Nephron (organoid): Measurements from ENCODE around the gene TSC22D3.

ENCODE experiments used
- H3K27ac Mint-ChIP-seq, 3 experiments: 2 replicates each; pipeline ENCODE4 v1.8.0; 2020; ENCODE audit warnings: mixed read lengths in 3 of 3, mild to moderate bottlenecking in 2 of 3, moderate library complexity in 1 of 3
- H3K27me3 Mint-ChIP-seq: 2 replicates; pipeline ENCODE4 v1.8.0; 2021; ENCODE audit warnings: low read depth, mild to moderate bottlenecking, moderate library complexity, mixed read lengths
- H3K36me3 Mint-ChIP-seq: 2 replicates; pipeline ENCODE4 v1.8.0; 2020; ENCODE audit warnings: low read depth, mixed read lengths
- H3K4me1 Mint-ChIP-seq: 2 replicates; pipeline ENCODE4 v1.8.0; 2020; ENCODE audit warnings: mixed read lengths
- H3K4me3 Mint-ChIP-seq, 3 experiments: 2 replicates each; pipeline ENCODE4 v1.8.0; 2020; ENCODE audit warnings: mild to moderate bottlenecking in 3 of 3, mixed read lengths in 3 of 3, moderate library complexity in 2 of 3
- H3K9me3 Mint-ChIP-seq: 2 replicates; pipeline ENCODE4 v1.8.0; 2020; ENCODE audit warnings: mixed read lengths
- CTCF ChIP-seq, 3 experiments: fragments of 200-600 bp; sonication (generic); IDR thresholded peaks; one replicate each; pipeline ENCODE4 v1.5.0; 2021; ENCODE audit warnings: antibody characterized with exemption in 3 of 3; ENCODE audit not compliant: unreplicated experiment in 3 of 3

TSC22D3 gene

DNA sequence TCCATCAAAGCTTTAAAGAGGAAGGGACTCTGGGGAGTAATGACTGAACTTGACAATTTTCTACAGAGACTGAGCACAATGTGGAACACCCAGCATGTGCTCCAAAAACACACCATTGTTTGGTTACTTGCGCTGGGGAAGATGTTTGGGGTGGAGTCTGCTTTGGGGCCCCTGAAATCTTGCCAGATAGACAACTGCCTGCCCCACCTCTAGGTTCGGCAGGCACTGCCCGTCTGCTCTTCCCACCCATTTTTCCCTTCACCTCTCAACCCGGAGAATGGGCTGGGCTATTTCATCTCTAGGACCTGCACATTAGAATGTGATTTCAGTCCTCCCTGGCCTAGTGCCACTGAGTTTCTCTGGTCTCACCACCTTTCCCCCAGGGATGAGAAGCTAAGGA is 41.9 kb downstream of the TSC22D3 start:
- H3K36me3 Mint-ChIP-seq: no peaks in the 10 kb centered on the region
- peak overlapping the region in 2 of 3 experiments; percentile 66 to 90 for H3K27ac Mint-ChIP-seq
- H3K27me3 Mint-ChIP-seq: no peaks in the 10 kb centered on the region
- H3K4me1 Mint-ChIP-seq: peaks cover 52% of the 10 kb centered on the region
- TF ChIP-seq CTCF (IDR thresholded peaks at IDR 0.05; ENCODE audit: unreplicated experiment in 3 of 3): no peak
- no peaks in the 10 kb centered on the region for H3K9me3 Mint-ChIP-seq
- no peak overlapping the region for H3K4me3 Mint-ChIP-seq

- H3K9me3 Mint-ChIP-seq: no peaks in the 10 kb centered on the region
- TF ChIP-seq CTCF (IDR thresholded peaks at IDR 0.05; ENCODE audit: unreplicated experiment in 3 of 3): no peak
- no peaks in the 10 kb centered on the region for H3K36me3 Mint-ChIP-seq
- H3K27ac Mint-ChIP-seq: peak overlapping the region; percentile 88 to 90 (median 89)
- H3K4me1 Mint-ChIP-seq: peaks cover 65% of the 10 kb centered on the region
- peak overlapping the region in 1 of 3 experiments; percentile 47 for H3K4me3 Mint-ChIP-seq
- no peaks in the 10 kb centered on the region for H3K27me3 Mint-ChIP-seq
Observed at GRCh38 chrX:107731831-107732502, 43.6 kb downstream of the TSC22D3 start.

DNA sequence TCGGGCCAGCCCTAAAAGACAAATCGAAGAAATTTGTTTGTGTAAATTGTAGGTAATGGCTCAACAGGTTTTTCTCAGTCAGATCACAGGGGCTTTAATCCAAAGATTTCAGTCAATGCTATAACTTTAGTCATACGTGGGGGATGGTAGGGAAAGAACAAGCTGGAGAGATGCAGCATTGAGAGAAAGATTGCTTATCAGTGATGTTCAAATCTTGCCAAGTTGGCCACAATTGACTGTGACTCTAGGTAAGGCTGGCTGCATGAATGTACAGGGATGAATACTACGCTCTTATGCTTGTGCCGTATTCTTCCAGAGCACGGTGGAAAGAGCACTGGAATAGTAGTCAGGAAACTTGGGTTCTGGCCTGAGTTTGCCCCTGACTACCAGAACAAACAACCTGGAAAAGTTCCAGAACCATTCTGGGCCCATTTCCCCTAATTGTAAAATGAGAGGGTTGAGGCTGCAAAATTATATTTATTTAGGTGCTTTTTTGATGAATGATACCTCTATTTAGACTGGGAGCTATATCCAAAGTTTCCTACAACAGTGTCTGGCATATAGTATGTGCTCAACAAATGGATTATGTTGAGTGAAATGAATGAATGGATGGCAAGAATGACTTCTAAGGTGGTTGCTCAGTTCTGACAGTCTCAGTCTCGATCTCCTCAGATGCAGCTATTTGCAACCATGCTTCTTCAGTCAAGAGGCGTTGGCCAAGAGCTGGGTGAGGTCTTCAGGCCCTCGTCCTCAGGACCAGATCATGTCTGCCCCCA is 44.4 kb downstream of the TSC22D3 start:
- no peaks in the 10 kb centered on the region for H3K36me3 Mint-ChIP-seq
- no peak overlapping the region for H3K4me3 Mint-ChIP-seq
- H3K9me3 Mint-ChIP-seq: no peaks in the 10 kb centered on the region
- H3K27ac Mint-ChIP-seq: peak overlapping the region; percentile 88 to 90 (median 89)
- peaks cover 66% of the 10 kb centered on the region for H3K4me1 Mint-ChIP-seq
- TF ChIP-seq CTCF (IDR thresholded peaks at IDR 0.05; ENCODE audit: unreplicated experiment in 3 of 3): no peak
- no peaks in the 10 kb centered on the region for H3K27me3 Mint-ChIP-seq

GRCh38 chrX:107730298-107730655 is 45.3 kb downstream of the TSC22D3 start:
- TF ChIP-seq CTCF (IDR thresholded peaks at IDR 0.05; ENCODE audit: unreplicated experiment in 3 of 3): no peak
- Mint-ChIP-seq H3K4me1 (peaks cover 75% of the 10 kb centered on the region), H3K9me3 (no peaks in the 10 kb centered on the region), H3K27ac (peak overlapping the region; percentile 69 to 90 (median 89)), H3K36me3 (no peaks in the 10 kb centered on the region), H3K4me3 (no peak overlapping the region), H3K27me3 (no peaks in the 10 kb centered on the region)

DNA sequence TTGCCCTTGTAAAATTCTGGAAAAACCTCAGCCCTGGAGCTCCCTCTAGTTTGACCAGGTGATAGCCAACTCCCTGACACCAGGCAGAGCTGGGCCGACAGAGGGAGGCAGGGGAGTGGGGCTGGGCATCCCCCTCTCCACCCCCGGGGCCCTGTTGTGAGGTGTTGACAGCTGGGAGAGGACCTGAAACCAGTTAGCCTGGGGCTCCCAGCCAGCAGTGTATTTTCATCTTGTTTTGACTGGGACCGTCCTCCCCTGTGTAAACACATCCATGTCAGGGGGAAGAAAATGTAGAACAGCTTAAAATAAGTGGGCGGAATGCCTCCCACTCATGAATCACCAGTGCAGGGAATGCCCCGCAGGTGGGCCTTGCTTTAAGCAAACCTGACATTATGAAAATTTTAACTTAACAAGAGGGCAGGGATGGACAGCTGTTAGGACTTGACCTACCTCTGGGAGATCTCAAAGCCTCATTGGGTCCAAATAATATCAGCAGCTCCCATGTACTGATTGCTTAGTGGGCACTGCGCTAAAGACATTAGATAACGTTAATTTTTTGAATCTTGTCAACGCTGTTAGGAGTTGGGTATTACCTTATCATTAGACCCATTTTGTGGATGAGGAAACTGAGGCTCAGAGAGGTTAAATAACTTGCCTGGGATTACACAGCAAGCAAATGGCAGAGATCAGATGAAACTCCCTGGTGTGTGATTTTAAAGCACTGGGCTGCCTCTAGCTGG is 45.9 kb downstream of the TSC22D3 start:
- H3K4me1 Mint-ChIP-seq: peaks cover 80% of the 10 kb centered on the region
- TF ChIP-seq CTCF (IDR thresholded peaks at IDR 0.05; ENCODE audit: unreplicated experiment in 3 of 3): no peak
- H3K27ac Mint-ChIP-seq: peak overlapping the region; percentile 89 to 91 (median 90)
- no peak overlapping the region for H3K4me3 Mint-ChIP-seq
- no peaks in the 10 kb centered on the region for H3K27me3 Mint-ChIP-seq
- H3K36me3 Mint-ChIP-seq: no peaks in the 10 kb centered on the region
- H3K9me3 Mint-ChIP-seq: no peaks in the 10 kb centered on the region
